Measurements from ENCODE around the gene SLC16A2.
A peak's percentile ranks its signal among the peaks of the same experiment; 100 is the strongest.

The SLC16A2 gene

DNA sequence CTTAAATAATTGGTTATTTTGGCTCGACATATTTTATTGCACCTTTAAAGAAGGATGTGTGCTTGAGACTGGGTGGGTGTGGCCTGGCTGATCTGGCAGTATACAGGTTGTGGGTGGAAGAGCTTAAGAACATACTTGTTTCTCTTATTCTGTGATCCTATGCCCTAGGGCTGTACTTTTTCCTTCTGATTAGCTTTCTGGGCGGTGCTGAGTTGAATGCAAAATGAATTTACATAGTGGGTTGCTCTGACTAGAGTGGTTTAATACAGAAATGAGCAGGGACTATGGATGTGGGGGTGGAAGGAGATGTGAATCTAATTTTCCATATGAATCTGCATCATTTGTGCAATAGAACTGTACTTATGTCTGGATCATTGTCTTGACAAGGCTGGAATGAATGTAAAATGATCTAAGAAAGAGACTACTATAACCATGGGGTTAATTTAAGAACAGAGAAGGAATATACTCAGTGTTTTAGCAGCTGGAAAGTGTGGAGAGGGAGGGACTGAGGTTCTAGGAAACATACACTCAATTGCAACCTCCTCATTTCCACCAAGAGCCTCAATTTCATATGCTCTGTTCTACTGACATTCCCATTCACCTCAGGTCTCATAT lies 119.4 kb downstream of the SLC16A2 start:
- DNase-seq, result no peak

DNA sequence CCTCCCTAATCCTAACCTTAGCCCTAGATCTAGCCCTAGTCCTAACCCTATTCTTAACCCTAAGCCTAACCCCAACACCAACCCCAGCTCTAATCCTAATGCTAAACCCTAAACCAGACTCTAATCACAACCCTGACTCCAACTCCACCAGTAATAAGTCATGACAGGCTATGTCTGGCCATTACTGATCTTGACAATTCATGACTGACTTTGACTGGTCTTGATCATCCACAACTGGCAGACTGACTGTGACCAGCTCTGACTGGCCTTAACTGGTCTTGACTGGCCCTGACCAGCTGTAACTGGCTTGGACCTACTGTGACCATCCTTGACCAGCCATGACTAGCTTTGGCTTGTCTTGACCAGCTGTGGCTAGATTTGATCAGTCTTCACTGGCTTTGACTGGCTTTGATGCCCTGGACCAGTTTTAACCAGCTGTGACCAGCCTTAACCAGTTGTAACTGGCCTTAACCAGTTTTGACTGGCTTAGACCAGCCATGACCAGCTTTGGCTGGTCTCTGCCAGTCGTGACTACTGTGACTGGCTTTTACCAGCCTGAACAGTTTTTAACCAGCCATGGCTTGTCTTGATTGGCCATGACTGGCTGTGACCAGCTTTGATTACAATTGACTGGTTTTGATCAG lies 124.7 kb downstream of the SLC16A2 start:
- no peak for DNase-seq

DNA sequence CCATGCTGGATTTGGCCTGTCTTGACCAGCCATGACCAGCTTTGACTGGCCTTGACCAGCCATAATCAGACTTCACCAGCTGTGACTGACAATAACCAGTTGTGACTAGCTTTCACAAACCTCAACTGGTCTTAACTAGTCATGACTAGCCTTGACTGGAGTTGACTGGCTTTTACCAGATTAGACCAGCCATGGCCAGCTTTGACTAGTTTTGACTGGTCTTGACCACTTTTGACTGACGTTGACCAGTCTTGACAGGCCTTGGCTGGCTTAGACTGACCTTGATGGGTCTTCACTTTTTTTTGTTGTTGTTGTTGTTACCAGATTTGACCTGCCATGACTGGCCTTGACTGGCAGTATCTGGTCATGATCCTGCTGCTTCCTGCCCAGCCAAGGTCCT lies 125.7 kb downstream of the SLC16A2 start:
- DNase-seq, result no peak

DNA sequence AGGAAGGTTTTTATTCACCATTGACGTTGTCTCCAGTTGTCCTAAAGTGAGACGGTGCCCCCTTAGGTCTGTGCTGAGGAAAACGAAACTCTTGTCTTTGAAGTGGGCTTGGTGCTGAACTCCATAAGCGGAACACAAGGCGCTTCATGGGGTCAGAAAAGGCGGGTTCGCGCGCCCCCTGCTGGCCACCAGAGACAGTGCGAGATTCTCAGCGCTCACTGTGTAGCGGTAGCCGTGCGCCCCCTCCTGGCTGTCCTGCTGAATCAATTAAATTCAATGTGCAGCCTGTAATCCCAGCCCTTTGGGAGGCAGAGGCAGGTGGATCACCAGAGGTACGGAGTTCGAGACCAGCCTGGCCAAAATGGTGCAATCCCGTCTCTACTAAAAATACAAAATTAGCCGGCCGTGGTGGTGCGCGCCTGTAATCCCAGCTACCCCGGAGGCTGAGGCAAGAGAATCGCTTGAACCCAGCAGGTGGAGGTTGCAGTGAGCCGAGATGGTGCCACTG lies 129.1 kb downstream of the SLC16A2 start:
- DNase-seq, result peak; percentile 60 to 82

DNA sequence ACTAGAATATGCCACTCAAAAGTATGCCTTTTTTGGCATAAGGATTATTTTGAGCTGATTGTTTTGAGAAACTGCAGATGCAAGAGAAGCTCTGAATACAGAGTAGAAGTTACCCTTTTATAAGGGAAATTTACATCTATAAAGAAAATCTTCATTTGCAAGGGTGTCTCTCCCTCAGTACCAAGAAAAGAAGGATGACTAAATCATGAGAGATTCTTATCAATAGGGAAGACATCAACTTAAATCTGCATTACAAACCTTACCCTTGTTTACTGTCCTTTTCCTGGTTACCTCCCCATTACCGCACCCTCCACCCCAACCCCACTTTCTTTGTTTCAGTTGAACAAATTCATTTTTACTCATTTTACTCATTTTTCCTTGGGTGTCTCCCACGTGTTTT lies 130.6 kb downstream of the SLC16A2 start:
- DNase-seq, result no peak

DNA sequence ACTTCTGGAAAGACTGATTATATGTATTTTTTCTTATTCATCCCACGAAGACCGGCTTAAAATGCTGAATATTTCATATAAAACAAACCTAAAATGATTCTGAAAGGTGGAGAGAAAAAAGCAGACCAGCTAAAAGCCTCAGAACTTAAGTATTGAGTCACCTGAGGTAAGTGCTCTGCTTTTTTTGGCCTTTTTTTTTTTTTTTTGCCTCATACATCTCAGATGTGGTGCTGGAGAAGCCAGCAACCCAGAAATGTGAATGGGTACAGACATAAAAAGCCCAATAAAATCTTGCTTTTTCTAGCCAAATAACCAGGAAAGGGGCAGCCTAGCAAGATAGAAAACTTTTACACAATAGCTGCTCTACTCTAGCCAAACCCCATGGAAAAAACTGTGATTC lies 136.1 kb downstream of the SLC16A2 start:
- no peak for DNase-seq

DNA sequence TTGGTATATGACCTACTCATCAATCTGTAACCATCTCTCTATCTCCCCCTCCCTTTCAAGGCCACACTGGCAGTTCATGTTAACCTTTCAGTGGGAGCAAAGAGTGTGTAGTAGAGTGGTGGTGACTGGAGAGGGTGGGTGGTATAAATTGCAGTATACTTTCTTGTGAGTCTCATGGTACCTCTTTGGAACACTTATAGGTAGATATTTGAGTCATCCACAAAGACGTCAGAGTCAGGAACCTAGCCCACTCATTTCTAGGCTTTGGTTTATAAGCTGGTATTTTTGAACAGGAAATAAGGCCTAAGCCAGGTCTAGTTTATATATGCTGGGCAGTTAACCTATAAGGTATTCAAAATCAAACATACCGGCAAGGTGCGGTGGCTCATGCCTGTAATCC lies 156.8 kb downstream of the SLC16A2 start:
- DNase-seq, result no peak

DNA sequence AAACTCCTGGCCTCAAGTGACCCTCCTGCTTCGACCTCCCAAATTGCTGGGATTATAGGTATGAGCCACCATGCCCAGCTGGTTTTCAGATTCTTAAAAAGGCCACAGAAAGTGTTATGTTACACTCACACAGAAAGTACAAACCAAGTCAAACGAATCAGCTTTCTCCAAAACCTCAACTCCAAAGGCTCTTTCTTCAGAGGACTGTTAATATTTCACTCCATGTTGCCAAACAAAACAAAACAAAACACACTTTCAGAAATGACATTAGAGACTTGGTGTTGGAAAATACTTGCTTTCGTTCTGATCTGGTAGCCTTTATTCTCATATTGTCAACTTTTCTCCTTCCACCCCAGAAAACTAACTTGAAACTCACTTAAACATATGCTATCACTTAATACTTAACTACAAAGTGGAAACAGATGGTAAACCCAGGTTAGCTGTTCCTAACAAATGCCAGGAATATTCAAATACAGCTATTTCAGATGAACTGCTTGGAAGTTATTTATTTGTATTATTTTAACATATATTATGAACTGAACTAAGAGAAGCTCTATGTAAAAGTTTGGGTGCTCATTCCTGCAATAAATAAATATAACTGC lies 158.4 kb downstream of the SLC16A2 start:
- DNase-seq, result no peak
